OCI-LY3 (cell line): Measurements from ENCODE around the gene IMMT.
"Not testable (repeated sequence)": the region's sequence is repeated elsewhere in the genome, so short reads cannot be mapped to it uniquely, and the experiment has no call there.

ENCODE experiments used
- H2AFZ ChIP-seq: fragments of 200-600, 300-600 bp; shearing (Covaris generic); 2 replicates; pipeline ENCODE4 v1.6.0; 2014; ENCODE audit warnings: antibody characterized with exemption, low read depth, low read length
- H3K27ac ChIP-seq: fragments of 200-600, 300-600 bp; sonication (generic); 2 replicates; pipeline ENCODE4 v1.5.1; 2014; ENCODE audit warnings: mild to moderate bottlenecking, low read length, moderate library complexity, mixed read lengths
- H3K27me3 ChIP-seq: fragments of 200-600, 300-600 bp; sonication (generic); 2 replicates; pipeline ENCODE4 v1.6.1; 2014; ENCODE audit warnings: low read depth, low read length, mixed read lengths
- H3K36me3 ChIP-seq: fragments of 200-600, 300-600 bp; sonication (generic); replicated peaks from 2 replicates; pipeline ENCODE3; 2014; ENCODE audit warnings: low read depth, low read length, mixed read lengths
- H3K4me1 ChIP-seq: fragments of 300-600, 200-600 bp; sonication (generic); 2 replicates; pipeline ENCODE4 v1.6.1; 2014; ENCODE audit warnings: low read length, mixed read lengths
- H3K4me2 ChIP-seq: fragments of 200-600, 300-600 bp; sonication (generic); 2 replicates; pipeline ENCODE4 v1.6.1; 2014; ENCODE audit warnings: low read length, mixed read lengths
- H3K4me3 ChIP-seq: fragments of 300-600, 200-600 bp; sonication (generic); 2 replicates; pipeline ENCODE4 v1.5.1; 2014; ENCODE audit warnings: antibody characterized with exemption, mild to moderate bottlenecking, low read length, moderate library complexity
- H3K79me2 ChIP-seq: fragments of 300-600, 200-600 bp; shearing (Covaris generic); 2 replicates; pipeline ENCODE4 v1.6.1; 2014; ENCODE audit warnings: mild to moderate bottlenecking, low read length, mixed read lengths
- H3K9ac ChIP-seq: fragments of 300-600, 200-600 bp; shearing (Covaris generic); 2 replicates; pipeline ENCODE4 v1.6.0; 2014; ENCODE audit warnings: mild to moderate bottlenecking, low read length, moderate library complexity
- H3K9me3 ChIP-seq: fragments of 200-600, 300-600 bp; shearing (Covaris generic); 2 replicates; pipeline ENCODE4 v1.6.1; 2014; ENCODE audit warnings: low read length, mixed read lengths; ENCODE audit not compliant: insufficient read depth
- H4K20me1 ChIP-seq: fragments of 200-600, 300-600 bp; sonication (generic); 2 replicates; pipeline ENCODE4 v1.6.1; 2016; ENCODE audit warnings: low read length, mixed read lengths; ENCODE audit not compliant: insufficient read depth
- EZH2phosphoT487 ChIP-seq: fragments of 200-600 bp; shearing (Covaris generic); IDR thresholded peaks from 2 replicates; pipeline ENCODE4 v1.6.1; 2018; ENCODE audit warnings: antibody characterized with exemption, mixed run types, low read depth
- TF ChIP-seq, protein P1 (sequence below): fragments of 200-600, 300-600 bp; sonication (generic); IDR thresholded peaks from 2 replicates; pipeline ENCODE4 v1.5.1; 2014; ENCODE audit warnings: antibody characterized with exemption, low read length, low read depth

IMMT gene

GRCh38 chr2:86195055-86195807 is at the start of gene IMMT:
IMMT (minus strand) TSS chr2:86195462; CDS start chr2:86195382, 80 bp downstream.
- Histone ChIP-seq H3K4me2 (peak within 1 kb of the TSS; percentile 88), H3K9ac (peak within 1 kb of the TSS; percentile 96), H3K79me2 (peaks cover 65% of the 10 kb centered on the region), H3K27ac (peak within 1 kb of the TSS; percentile 89), H4K20me1 (peaks cover 21% of the 10 kb centered on the region), H3K36me3 (peaks cover under 1% of the 10 kb centered on the region), H3K27me3 (no peaks in the 10 kb centered on the region), H3K4me1 (peaks cover 10% of the 10 kb centered on the region), H2AFZ (peak within 1 kb of the TSS; percentile 34; the same call in 1 of the 2 replicates), H3K4me3 (peak within 1 kb of the TSS; percentile 87), H3K9me3 (no peaks in the 10 kb centered on the region)
- TF ChIP-seq, protein P1, sequence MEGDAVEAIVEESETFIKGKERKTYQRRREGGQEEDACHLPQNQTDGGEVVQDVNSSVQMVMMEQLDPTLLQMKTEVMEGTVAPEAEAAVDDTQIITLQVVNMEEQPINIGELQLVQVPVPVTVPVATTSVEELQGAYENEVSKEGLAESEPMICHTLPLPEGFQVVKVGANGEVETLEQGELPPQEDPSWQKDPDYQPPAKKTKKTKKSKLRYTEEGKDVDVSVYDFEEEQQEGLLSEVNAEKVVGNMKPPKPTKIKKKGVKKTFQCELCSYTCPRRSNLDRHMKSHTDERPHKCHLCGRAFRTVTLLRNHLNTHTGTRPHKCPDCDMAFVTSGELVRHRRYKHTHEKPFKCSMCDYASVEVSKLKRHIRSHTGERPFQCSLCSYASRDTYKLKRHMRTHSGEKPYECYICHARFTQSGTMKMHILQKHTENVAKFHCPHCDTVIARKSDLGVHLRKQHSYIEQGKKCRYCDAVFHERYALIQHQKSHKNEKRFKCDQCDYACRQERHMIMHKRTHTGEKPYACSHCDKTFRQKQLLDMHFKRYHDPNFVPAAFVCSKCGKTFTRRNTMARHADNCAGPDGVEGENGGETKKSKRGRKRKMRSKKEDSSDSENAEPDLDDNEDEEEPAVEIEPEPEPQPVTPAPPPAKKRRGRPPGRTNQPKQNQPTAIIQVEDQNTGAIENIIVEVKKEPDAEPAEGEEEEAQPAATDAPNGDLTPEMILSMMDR: no peak
- TF ChIP-seq EZH2phosphoT487: no peak

- not testable (repeated sequence) for H3K9me3 ChIP-seq, H3K27me3 ChIP-seq, H3K4me2 ChIP-seq, H4K20me1 ChIP-seq, H3K36me3 ChIP-seq, H3K79me2 ChIP-seq, H3K27ac ChIP-seq, H3K9ac ChIP-seq, H2AFZ ChIP-seq, H3K4me3 ChIP-seq
- peaks cover 54% of the 10 kb centered on the region for H3K4me1 ChIP-seq
These were observed 49.5 kb upstream of the IMMT start for GRCh38 chr2:86244781-86245180.

GRCh38 chr2:86243950-86244733 is 48.9 kb upstream of the IMMT start:
- no peak overlapping the region; the same call in 1 of the 2 replicates for H3K9ac ChIP-seq
- no peaks in the 10 kb centered on the region for H3K36me3 ChIP-seq
- peaks cover 54% of the 10 kb centered on the region for H3K4me1 ChIP-seq
- H3K79me2 ChIP-seq: no peaks in the 10 kb centered on the region
- no peak for TF ChIP-seq EZH2phosphoT487
- TF ChIP-seq, protein P1: peak; percentile 26; the same call in 1 of the 2 replicates
- no peaks in the 10 kb centered on the region for H4K20me1 ChIP-seq
- H3K9me3 ChIP-seq: no peaks in the 10 kb centered on the region
- H3K4me3 ChIP-seq: peak overlapping the region; percentile 0; the same call in 1 of the 2 replicates
- H2AFZ ChIP-seq: no peak overlapping the region
- no peak overlapping the region for H3K27ac ChIP-seq
- H3K4me2 ChIP-seq: peak overlapping the region; percentile 47
- no peaks in the 10 kb centered on the region for H3K27me3 ChIP-seq

DNA sequence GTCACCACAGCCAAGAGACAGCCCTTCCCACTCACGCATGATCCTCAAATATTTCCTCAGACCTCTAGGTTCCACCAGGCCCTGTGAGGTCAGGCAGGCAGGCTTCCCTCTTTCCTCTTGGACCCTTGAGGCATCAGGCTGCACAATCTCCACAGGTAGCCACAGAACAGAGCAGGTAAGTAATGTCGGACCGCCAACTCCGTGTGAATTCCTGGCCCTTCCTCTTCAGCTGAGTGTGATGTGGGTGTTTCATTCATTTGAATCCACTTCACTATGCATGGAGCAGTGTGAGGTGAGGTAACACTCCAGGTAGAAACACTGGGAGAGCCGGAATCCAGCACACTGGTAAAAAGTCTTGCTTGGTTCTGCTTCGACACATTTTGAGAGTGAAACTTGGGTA is 48.0 kb upstream of the IMMT start:
- Histone ChIP-seq H3K36me3 (no peaks in the 10 kb centered on the region), H3K9me3 (no peaks in the 10 kb centered on the region), H3K4me3 (no peak overlapping the region), H3K27ac (no peak overlapping the region), H4K20me1 (no peaks in the 10 kb centered on the region), H3K9ac (no peak overlapping the region), H3K79me2 (no peaks in the 10 kb centered on the region), H2AFZ (no peak overlapping the region), H3K4me2 (peak overlapping the region; percentile 47; the same call in 1 of the 2 replicates), H3K4me1 (peaks cover 61% of the 10 kb centered on the region), H3K27me3 (no peaks in the 10 kb centered on the region)
- TF ChIP-seq EZH2phosphoT487: no peak
- TF ChIP-seq, protein P1: no peak
